HepG2 (cell line): ENCODE data around the gene BMPR1B. TPM values are rescaled to one million over a fixed set of nuclear protein-coding genes. Genes with fewer than 3 reads are reported as not detected.

Source experiments
- ATAC-seq: fragments of 200-7000 bp; cut with Tn5 transposase; 3 replicates; pipeline ENCODE4 v1.9.1; 2020; ENCODE audit warnings: mild to moderate bottlenecking, moderate library complexity
- BruUV-seq: library from RNA; stranded (reverse); fragments of 400-500 nt; replicated peaks from 2 replicates; lab custom pipeline; 2021; lab: Mats Ljungman, UMichigan
- CTCF ChIA-PET: fragments of 300-600 bp; formaldehyde crosslinking; extraction: SDS; loops from one replicate; lab custom pipeline; 2021; ENCODE audit warnings: low total read pairs, inconsistent platforms, low intra/inter-chr PET ratio; lab: Yijun Ruan, JAX
- POLR2A ChIA-PET: fragments of 350-600 bp; sonication (Branson Sonifier 250); formaldehyde crosslinking; loops from one replicate; lab custom pipeline; 2020; ENCODE audit warnings: antibody characterized with exemption, inconsistent platforms; lab: Yijun Ruan, JAX
- DNase-seq: peaks from one replicate; pipeline ENCODE4 v3.0.0-alpha.2; 2015; ENCODE audit warnings: low spot score
- FAIRE-seq: peaks from 3 replicates; lab custom pipeline; 2011; peaks lifted over from hg19 to GRCh38; lab: Jason Lieb, UNC
- H2AFZ ChIP-seq: one replicate; pipeline ENCODE4 v1.6.1; 2011; ENCODE audit warnings: low read length, inconsistent platforms
- H3K27ac ChIP-seq: fragments of 300-600 bp; 3 replicates; pipeline ENCODE4 v1.8.0; 2011; ENCODE audit warnings: mixed run types, mild to moderate bottlenecking, mixed read lengths, low read length, inconsistent platforms; ENCODE audit not compliant: insufficient read depth; ENCODE audit errors: extremely low read length
- H3K27me3 ChIP-seq, 2 experiments: fragments of 200-600 bp in 1 of 2; 2 replicates in 1 of 2; 3 replicates in 1 of 2; pipeline versions ENCODE4 v1.6.0 to v1.8.0; 2011; ENCODE audit warnings: low read length in 2 of 2, mild to moderate bottlenecking in 2 of 2, moderate library complexity in 2 of 2, inconsistent platforms in 1 of 2; ENCODE audit not compliant: insufficient read depth in 2 of 2, control insufficient read depth in 1 of 2
- H3K36me3 ChIP-seq, 2 experiments: fragments of 200-600 bp in 1 of 2; replicated peaks in 1 of 2; 2 replicates in 1 of 2; 3 replicates in 1 of 2; pipeline versions ENCODE4 v1.5.1 to v1.8.0; 2011; ENCODE audit warnings: low read length in 2 of 2, inconsistent platforms in 1 of 2; ENCODE audit not compliant: insufficient read depth in 2 of 2, control insufficient read depth in 1 of 2
- H3K4me1 ChIP-seq: 2 replicates; pipeline ENCODE4 v1.5.1; 2012; ENCODE audit warnings: low read length, inconsistent platforms; ENCODE audit not compliant: insufficient read depth
- H3K4me2 ChIP-seq: 2 replicates; pipeline ENCODE4 v1.6.0; 2011; ENCODE audit warnings: low read depth, low read length, inconsistent platforms
- H3K4me3 ChIP-seq, 3 experiments: fragments of 200-600 bp in 1 of 3; sonication (generic), shearing (Covaris generic) in 1 of 3; replicated peaks in 1 of 3; 2 replicates each; pipeline ENCODE4 v1.5.1; 2011 to 2016; ENCODE audit warnings: low read length in 3 of 3, inconsistent platforms in 2 of 3, low read depth in 2 of 3, mild to moderate bottlenecking in 2 of 3, control low read depth in 1 of 3, mixed read lengths in 1 of 3; ENCODE audit not compliant: insufficient read depth in 1 of 3
- H3K79me2 ChIP-seq: one replicate; pipeline ENCODE4 v1.6.1; 2011; ENCODE audit warnings: low read length, inconsistent platforms; ENCODE audit not compliant: insufficient read depth
- H3K9ac ChIP-seq: 2 replicates; pipeline ENCODE4 v1.6.0; 2011; ENCODE audit warnings: mild to moderate bottlenecking, low read depth, low read length, inconsistent platforms; ENCODE audit not compliant: insufficient read depth
- H3K9me3 ChIP-seq: 2 replicates; pipeline ENCODE4 v1.5.1; 2012; ENCODE audit warnings: mild to moderate bottlenecking, low read length
- H4K20me1 ChIP-seq: 2 replicates; pipeline ENCODE4 v1.6.0; 2011; ENCODE audit warnings: inconsistent platforms, mild to moderate bottlenecking, low read length, moderate library complexity; ENCODE audit not compliant: insufficient read depth
- ATRX ChIP-seq: sonication (generic); formaldehyde crosslinking; IDR thresholded peaks from 2 replicates; pipeline ENCODE4 v1.4.0; 2020; ENCODE audit warnings: missing genetic modification reagents, borderline replicate concordance
- CCDC6 ChIP-seq: sonication (generic); formaldehyde crosslinking; IDR thresholded peaks from 2 replicates; pipeline ENCODE4 v1.8.1; 2022; ENCODE audit warnings: mild to moderate bottlenecking, missing genetic modification reagents, moderate library complexity
- CEBPG ChIP-seq: IDR thresholded peaks from 2 replicates; pipeline ENCODE4 v1.6.1; 2016
- DNMT1 ChIP-seq: sonication (generic); formaldehyde crosslinking; IDR thresholded peaks from 2 replicates; pipeline ENCODE4 v1.5.1; 2020; ENCODE audit warnings: mild to moderate bottlenecking, missing genetic modification reagents
- DNMT3B ChIP-seq: conservative IDR thresholded peaks from 2 replicates; pipeline ENCODE4 v1.6.1; 2016; ENCODE audit warnings: missing biosample characterization, control low read depth
- GTF2F1 ChIP-seq: fragments of 150-350 bp; IDR thresholded peaks from 2 replicates; pipeline ENCODE4 v1.6.1; 2014; ENCODE audit warnings: low read length
- JUND ChIP-seq: sonication (generic); formaldehyde crosslinking; IDR thresholded peaks from 2 replicates; pipeline ENCODE4 v1.8.0; 2022; ENCODE audit warnings: mild to moderate bottlenecking, missing genetic modification reagents
- KAT2B ChIP-seq: fragments of 150-350 bp; IDR thresholded peaks from 2 replicates; pipeline ENCODE4 v1.6.1; 2014; ENCODE audit warnings: low read depth, low read length, borderline replicate concordance
- MBNL3 ChIP-seq: fragments of 250-450 bp; sonication (Bioruptor Pico); conservative IDR thresholded peaks from 2 replicates; pipeline ENCODE4 v1.8.0; 2022; ENCODE audit warnings: mild to moderate bottlenecking, inconsistent platforms
- MED1 ChIP-seq: sonication (generic); formaldehyde crosslinking; IDR thresholded peaks from 2 replicates; pipeline ENCODE4 v1.4.0; 2020; ENCODE audit warnings: missing genetic modification reagents
- MEIS2 ChIP-seq: sonication (generic); formaldehyde crosslinking; IDR thresholded peaks from 2 replicates; pipeline ENCODE4 v1.9.0; 2021; ENCODE audit warnings: mild to moderate bottlenecking, missing genetic modification reagents
- PHB2 ChIP-seq: fragments of 450-650 bp; IDR thresholded peaks from 2 replicates; pipeline ENCODE4 v1.6.1; 2018; ENCODE audit not compliant: partially characterized antibody
- ZKSCAN5 ChIP-seq: sonication (generic); formaldehyde crosslinking; IDR thresholded peaks from 2 replicates; pipeline ENCODE4 v1.5.1; 2020; ENCODE audit warnings: mild to moderate bottlenecking, missing genetic modification reagents
- ZNF670 ChIP-seq: sonication (generic); formaldehyde crosslinking; IDR thresholded peaks from 2 replicates; pipeline ENCODE4 v1.8.0; 2022; ENCODE audit warnings: mild to moderate bottlenecking, missing genetic modification reagents, borderline replicate concordance
- whole genome bisulfite sequencing: methylation state at CpG from one replicate; pipeline ENCODE4 v1.1.6; 2017; ENCODE audit warnings: low lambda C conversion rate; 5-methylcytosine and 5-hydroxymethylcytosine counted together
- in situ Hi-C: cut with HindIII; loops from 2 replicates; pipeline ENCODE4 v1.10.0; 2017; ENCODE audit warnings: low pct_unique_long_range_greater_than_20kb; ENCODE audit not compliant: extremely low pct_ligation_motif_present
- intact Hi-C: fragments of 100-400 bp; cut with micrococcal nuclease; formaldehyde crosslinking; loops from one replicate; pipeline ENCODE4 v1.10.0; 2022; ENCODE audit not compliant: unreplicated experiment
- polyA plus RNA-seq, 8 experiments: library from polyadenylated mRNA; depleted of rRNA in 3 of 8; stranded (reverse) in 7 of 8; unstranded in 1 of 8; fragments of >200 nt; fragmentation: Illumina TruSeq in 4 of 8; extraction: Trizol in 4 of 8; gene quantifications; 2 replicates each; pipeline versions ENCODE4 v1.2.1 to v1.2.3, GENCODE V29; 2011 to 2016; ENCODE audit warnings: low read depth in 4 of 8, missing spikeins in 1 of 8, mixed read lengths in 1 of 8; ENCODE audit not compliant: insufficient read depth in 1 of 8
- total RNA-seq, 5 experiments: library from RNA; depleted of rRNA; stranded (reverse); fragments of >200 nt; fragmentation: Illumina TruSeq; extraction: Trizol; gene quantifications; 2 replicates each; pipeline ENCODE4 v1.2.3, GENCODE V29; 2016; ENCODE audit warnings: low read depth in 1 of 5
- TF ChIP-seq, protein P1 (sequence below): sonication (generic); formaldehyde crosslinking; IDR thresholded peaks from 2 replicates; pipeline ENCODE4 v1.8.1; 2023; ENCODE audit warnings: missing genetic modification reagents, mild to moderate bottlenecking, borderline replicate concordance
- TF ChIP-seq, protein P2 (sequence below): IDR thresholded peaks from 2 replicates; pipeline ENCODE4 v1.6.1; 2016
- TF ChIP-seq, protein P3 (sequence below): sonication (generic); formaldehyde crosslinking; IDR thresholded peaks from 2 replicates; pipeline ENCODE4 v1.8.1; 2023; ENCODE audit warnings: mild to moderate bottlenecking, moderate library complexity, missing genetic modification reagents
- TF ChIP-seq, protein P4 (sequence below): sonication (generic); formaldehyde crosslinking; IDR thresholded peaks from 2 replicates; pipeline ENCODE4 v1.9.0; 2022; ENCODE audit warnings: missing genetic modification reagents, mild to moderate bottlenecking, borderline replicate concordance

Gene BMPR1B
- total and polyA plus RNA-seq, 2 of the 13 experiments (the other 11 are each of a cell fraction or from before 2014, with no cell fraction given): 0.07 TPM; not detected in 1

DNA sequence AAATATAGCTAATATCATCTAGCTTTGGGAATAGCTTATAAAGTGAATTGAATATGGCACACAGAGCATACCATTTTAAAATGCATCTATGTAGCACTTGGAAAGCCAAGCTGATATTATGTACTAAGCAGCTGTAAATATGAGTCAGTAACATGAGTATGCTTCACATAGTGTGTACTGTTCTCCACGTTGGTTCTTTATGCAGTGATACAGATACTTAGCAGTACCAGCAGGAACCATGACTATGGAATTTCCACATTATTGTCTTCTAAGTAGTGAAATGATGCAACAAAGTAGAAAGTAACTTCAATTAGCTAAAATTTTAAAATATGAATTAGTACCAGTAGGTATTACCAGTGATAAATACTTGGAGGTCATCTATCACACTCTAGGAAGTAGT lies 320.1 kb downstream of the BMPR1B start:
- H3K4me1 ChIP-seq: no peaks in the 10 kb centered on the region
- intact Hi-C loops: no loop called here
- H4K20me1 ChIP-seq: no peaks in the 10 kb centered on the region
- H3K4me2 ChIP-seq: no peak overlapping the region
- TF ChIP-seq, protein P1, sequence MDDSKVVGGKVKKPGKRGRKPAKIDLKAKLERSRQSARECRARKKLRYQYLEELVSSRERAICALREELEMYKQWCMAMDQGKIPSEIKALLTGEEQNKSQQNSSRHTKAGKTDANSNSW: no peak
- TF ChIP-seq GTF2F1: no peak
- no peak for TF ChIP-seq MBNL3
- TF ChIP-seq, protein P2, sequence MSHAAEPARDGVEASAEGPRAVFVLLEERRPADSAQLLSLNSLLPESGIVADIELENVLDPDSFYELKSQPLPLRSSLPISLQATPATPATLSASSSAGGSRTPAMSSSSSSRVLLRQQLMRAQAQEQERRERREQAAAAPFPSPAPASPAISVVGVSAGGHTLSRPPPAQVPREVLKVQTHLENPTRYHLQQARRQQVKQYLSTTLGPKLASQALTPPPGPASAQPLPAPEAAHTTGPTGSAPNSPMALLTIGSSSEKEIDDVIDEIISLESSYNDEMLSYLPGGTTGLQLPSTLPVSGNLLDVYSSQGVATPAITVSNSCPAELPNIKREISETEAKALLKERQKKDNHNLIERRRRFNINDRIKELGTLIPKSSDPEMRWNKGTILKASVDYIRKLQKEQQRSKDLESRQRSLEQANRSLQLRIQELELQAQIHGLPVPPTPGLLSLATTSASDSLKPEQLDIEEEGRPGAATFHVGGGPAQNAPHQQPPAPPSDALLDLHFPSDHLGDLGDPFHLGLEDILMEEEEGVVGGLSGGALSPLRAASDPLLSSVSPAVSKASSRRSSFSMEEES (CRISPR knock-in tag): no peak
- TF ChIP-seq ZNF670 (CRISPR knock-in tag): no peak
- TF ChIP-seq DNMT1 (CRISPR knock-in tag): no peak
- no peak for TF ChIP-seq ZKSCAN5
- no peak for TF ChIP-seq CCDC6 (CRISPR knock-in tag)
- no peak for TF ChIP-seq DNMT3B
- TF ChIP-seq, protein P3, sequence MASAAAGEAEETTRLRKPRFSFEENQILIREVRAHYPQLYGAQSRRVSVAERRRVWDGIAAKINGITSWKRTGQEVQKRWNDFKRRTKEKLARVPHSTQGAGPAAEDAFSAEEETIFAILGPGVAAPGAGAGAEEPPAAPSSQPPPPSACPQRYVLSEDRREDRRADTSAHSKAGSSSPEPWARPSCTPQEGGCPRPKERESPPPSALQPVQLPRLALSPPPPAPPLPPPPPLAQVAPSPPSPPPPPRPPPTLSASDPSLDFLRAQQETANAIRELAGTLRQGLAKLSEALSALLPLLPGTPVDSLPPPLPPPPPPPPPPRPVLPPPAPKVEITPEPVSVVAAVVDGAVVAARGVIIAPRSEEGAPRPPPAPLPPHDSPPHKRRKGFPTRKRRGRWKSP (CRISPR knock-in tag): no peak
- TF ChIP-seq MED1: no peak
- no peak for TF ChIP-seq KAT2B
- no peak for TF ChIP-seq ATRX
- no peak for TF ChIP-seq CEBPG (CRISPR knock-in tag)
- TF ChIP-seq MEIS2 (CRISPR knock-in tag): no peak
- TF ChIP-seq JUND (CRISPR knock-in tag): no peak
- no peak for TF ChIP-seq PHB2
- TF ChIP-seq, protein P4, sequence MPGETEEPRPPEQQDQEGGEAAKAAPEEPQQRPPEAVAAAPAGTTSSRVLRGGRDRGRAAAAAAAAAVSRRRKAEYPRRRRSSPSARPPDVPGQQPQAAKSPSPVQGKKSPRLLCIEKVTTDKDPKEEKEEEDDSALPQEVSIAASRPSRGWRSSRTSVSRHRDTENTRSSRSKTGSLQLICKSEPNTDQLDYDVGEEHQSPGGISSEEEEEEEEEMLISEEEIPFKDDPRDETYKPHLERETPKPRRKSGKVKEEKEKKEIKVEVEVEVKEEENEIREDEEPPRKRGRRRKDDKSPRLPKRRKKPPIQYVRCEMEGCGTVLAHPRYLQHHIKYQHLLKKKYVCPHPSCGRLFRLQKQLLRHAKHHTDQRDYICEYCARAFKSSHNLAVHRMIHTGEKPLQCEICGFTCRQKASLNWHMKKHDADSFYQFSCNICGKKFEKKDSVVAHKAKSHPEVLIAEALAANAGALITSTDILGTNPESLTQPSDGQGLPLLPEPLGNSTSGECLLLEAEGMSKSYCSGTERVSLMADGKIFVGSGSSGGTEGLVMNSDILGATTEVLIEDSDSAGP (CRISPR knock-in tag): no peak
- FAIRE-seq (no peak), ATAC-seq (no peak), DNase-seq (no peak)
- H3K4me3 ChIP-seq: no peak overlapping the region
- no peak overlapping the region for H3K9ac ChIP-seq
- no peaks in the 10 kb centered on the region for H3K9me3 ChIP-seq
- no peaks in the 10 kb centered on the region for H3K27me3 ChIP-seq
- H2AFZ ChIP-seq: no peak overlapping the region
- H3K27ac ChIP-seq: no peak overlapping the region
- in situ Hi-C loops: no loop called here
- H3K36me3 ChIP-seq: no peaks in the 10 kb centered on the region
- WGBS: 5% methylated on average over 1 of the region's 1 CpG
- no TSS peak for BruUV-seq
- H3K79me2 ChIP-seq: no peaks in the 10 kb centered on the region
- CTCF ChIA-PET: no interaction called here
- POLR2A ChIA-PET: no interaction called here
